ENCODE results near the gene TRAPPC4.
"Not testable (repeated sequence)": the region's sequence is repeated elsewhere in the genome, so short reads cannot be mapped to it uniquely, and the experiment has no call there.

DNA sequence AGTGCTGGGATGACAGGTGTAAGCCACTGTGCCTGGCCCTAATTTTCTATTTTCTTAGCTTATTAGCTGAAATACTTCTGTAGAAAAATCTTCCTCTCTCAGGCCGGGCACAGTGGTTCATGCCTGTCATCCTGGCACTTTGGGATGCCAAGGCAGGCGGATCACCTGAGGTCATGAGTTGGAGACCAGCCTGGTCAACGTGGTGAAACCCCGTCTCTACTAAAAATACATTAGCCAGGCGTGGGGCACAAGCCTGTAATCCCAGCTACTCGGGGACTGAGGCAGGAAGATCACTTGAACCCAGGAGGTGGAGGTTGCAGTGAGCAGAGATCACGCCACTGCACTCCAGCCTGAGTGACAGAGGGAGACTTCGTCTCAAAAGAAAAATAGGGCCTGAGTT is 34.2 kb upstream of the TRAPPC4 start:
- TF ChIP-seq, protein P1, sequence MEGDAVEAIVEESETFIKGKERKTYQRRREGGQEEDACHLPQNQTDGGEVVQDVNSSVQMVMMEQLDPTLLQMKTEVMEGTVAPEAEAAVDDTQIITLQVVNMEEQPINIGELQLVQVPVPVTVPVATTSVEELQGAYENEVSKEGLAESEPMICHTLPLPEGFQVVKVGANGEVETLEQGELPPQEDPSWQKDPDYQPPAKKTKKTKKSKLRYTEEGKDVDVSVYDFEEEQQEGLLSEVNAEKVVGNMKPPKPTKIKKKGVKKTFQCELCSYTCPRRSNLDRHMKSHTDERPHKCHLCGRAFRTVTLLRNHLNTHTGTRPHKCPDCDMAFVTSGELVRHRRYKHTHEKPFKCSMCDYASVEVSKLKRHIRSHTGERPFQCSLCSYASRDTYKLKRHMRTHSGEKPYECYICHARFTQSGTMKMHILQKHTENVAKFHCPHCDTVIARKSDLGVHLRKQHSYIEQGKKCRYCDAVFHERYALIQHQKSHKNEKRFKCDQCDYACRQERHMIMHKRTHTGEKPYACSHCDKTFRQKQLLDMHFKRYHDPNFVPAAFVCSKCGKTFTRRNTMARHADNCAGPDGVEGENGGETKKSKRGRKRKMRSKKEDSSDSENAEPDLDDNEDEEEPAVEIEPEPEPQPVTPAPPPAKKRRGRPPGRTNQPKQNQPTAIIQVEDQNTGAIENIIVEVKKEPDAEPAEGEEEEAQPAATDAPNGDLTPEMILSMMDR (IDR thresholded peaks at IDR 0.05): not testable (repeated sequence)
- not testable (repeated sequence) for TF ChIP-seq POLR2AphosphoS5, POLR2A (IDR thresholded peaks at IDR 0.05)
